OCI-LY3 (cell line): Measurements from ENCODE around the gene CPA4.

Source experiments
- EZH2phosphoT487 ChIP-seq: fragments of 200-600 bp; shearing (Covaris generic); IDR thresholded peaks from 2 replicates; pipeline ENCODE4 v1.6.1; 2018; ENCODE audit warnings: antibody characterized with exemption, mixed run types, low read depth
- TF ChIP-seq, protein P1 (sequence below): fragments of 200-600, 300-600 bp; sonication (generic); IDR thresholded peaks from 2 replicates; pipeline ENCODE4 v1.5.1; 2014; ENCODE audit warnings: antibody characterized with exemption, low read length, low read depth

DNA sequence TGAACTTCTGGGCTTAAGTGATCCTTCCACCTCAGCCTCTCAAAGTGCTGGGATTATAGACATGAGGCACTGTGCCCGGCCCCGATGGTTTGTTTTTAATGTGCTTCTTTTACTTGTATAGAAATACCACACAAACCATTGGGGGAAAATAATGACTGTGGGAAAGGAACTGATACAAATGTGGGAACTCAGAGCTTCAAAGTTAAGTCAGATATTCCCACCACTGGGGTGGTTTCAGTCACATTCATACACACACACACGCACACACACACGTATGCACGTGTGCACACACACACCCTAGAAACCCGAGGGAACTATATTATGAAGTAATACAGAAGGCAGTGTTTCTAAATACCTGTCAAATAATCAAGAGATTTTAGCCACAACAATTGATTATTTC, 17.0 kb downstream of the CPA4 start:
- TF ChIP-seq, protein P1, sequence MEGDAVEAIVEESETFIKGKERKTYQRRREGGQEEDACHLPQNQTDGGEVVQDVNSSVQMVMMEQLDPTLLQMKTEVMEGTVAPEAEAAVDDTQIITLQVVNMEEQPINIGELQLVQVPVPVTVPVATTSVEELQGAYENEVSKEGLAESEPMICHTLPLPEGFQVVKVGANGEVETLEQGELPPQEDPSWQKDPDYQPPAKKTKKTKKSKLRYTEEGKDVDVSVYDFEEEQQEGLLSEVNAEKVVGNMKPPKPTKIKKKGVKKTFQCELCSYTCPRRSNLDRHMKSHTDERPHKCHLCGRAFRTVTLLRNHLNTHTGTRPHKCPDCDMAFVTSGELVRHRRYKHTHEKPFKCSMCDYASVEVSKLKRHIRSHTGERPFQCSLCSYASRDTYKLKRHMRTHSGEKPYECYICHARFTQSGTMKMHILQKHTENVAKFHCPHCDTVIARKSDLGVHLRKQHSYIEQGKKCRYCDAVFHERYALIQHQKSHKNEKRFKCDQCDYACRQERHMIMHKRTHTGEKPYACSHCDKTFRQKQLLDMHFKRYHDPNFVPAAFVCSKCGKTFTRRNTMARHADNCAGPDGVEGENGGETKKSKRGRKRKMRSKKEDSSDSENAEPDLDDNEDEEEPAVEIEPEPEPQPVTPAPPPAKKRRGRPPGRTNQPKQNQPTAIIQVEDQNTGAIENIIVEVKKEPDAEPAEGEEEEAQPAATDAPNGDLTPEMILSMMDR: no peak
- TF ChIP-seq EZH2phosphoT487: no peak
